KMS-11 (cell line): Measurements from ENCODE around the gene MRPL45.

Experiments used
- H2AFZ ChIP-seq: fragments of 200-600 bp; sonication (generic); 2 replicates; pipeline ENCODE4 v1.6.1; 2016; ENCODE audit warnings: antibody characterized with exemption, mixed run types, low read depth
- H3K27ac ChIP-seq: fragments of 200-600 bp; sonication (generic); 2 replicates; pipeline ENCODE4 v1.6.1; 2016; ENCODE audit warnings: mild to moderate bottlenecking, mixed run types
- H3K27me3 ChIP-seq: fragments of 200-600 bp; sonication (generic); 2 replicates; pipeline ENCODE4 v1.6.1; 2017; ENCODE audit warnings: mild to moderate bottlenecking, low read depth, mixed run types, moderate library complexity; ENCODE audit not compliant: insufficient read depth
- H3K36me3 ChIP-seq: fragments of 200-600 bp; sonication (generic); 2 replicates; pipeline ENCODE4 v1.6.1; 2017; ENCODE audit warnings: mild to moderate bottlenecking, mixed run types; ENCODE audit not compliant: insufficient read depth
- H3K4me1 ChIP-seq: fragments of 200-600 bp; sonication (generic); 2 replicates; pipeline ENCODE4 v1.6.1; 2016; ENCODE audit warnings: mild to moderate bottlenecking, low read depth, mixed run types; ENCODE audit not compliant: poor library complexity, severe bottlenecking
- H3K4me2 ChIP-seq: fragments of 200-600 bp; sonication (generic); 2 replicates; pipeline ENCODE4 v1.7.0; 2016; ENCODE audit warnings: mild to moderate bottlenecking, mixed run types
- H3K4me3 ChIP-seq: fragments of 200-600 bp; sonication (generic); IDR thresholded peaks from 2 replicates; pipeline ENCODE4 v1.6.1; 2017; ENCODE audit warnings: low read depth, low read length, mixed read lengths; ENCODE audit not compliant: insufficient read depth
- H3K79me2 ChIP-seq: fragments of 200-600 bp; sonication (generic); 2 replicates; pipeline ENCODE4 v1.6.1; 2016; ENCODE audit warnings: low read depth, mixed run types; ENCODE audit not compliant: insufficient read depth
- H3K9ac ChIP-seq: fragments of 200-600 bp; sonication (generic); 2 replicates; pipeline ENCODE4 v1.6.1; 2016; ENCODE audit warnings: mild to moderate bottlenecking, mixed run types
- H4K20me1 ChIP-seq: fragments of 200-600 bp; sonication (generic); 2 replicates; pipeline ENCODE4 v1.6.1; 2016; ENCODE audit warnings: mild to moderate bottlenecking, mixed run types; ENCODE audit not compliant: insufficient read depth
- CTCF ChIP-seq: fragments of 200-600 bp; sonication (generic); conservative IDR thresholded peaks from 2 replicates; pipeline ENCODE4 v1.6.1; 2017; ENCODE audit warnings: low read depth, mild to moderate bottlenecking, antibody characterized with exemption, low read length, moderate library complexity, mixed read lengths

MRPL45 gene

GRCh38 chr17:38345743-38346142 lies 48.8 kb downstream of the MRPL45 start:
- TF ChIP-seq CTCF, result no peak

DNA sequence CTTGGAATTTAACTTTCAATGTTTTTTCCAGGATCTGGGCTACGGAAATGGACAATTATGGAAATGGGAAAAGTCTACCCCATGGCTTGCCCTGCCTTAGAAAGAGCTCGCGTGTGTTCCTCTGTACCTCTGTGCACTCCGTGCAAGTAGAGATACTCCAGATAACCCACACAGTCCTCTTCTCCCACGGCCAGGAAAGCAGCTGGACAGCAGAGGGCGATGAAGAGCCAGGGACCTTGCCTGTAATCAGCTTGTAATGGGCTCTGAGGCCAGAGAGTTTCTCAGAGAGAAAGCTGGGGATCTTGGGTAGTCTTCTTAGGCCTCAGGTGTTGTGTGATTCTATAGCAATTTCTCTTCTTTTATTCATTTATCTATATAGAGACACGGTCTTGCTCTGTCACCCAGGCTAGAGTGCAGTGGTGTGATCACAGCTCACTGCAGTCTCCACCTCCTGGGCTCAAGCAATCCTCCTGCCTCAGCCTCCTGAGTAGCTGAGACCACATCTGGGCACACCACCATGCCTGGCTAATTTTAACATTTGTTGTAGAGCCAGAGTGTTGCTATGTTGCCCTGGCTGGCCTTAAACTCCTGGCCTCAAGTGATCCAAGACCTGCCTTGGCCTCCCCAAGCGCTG lies 52.2 kb downstream of the MRPL45 start:
- Histone ChIP-seq H3K9ac (no peak overlapping the region), H3K36me3 (no peaks in the 10 kb centered on the region), H3K27ac (no peak overlapping the region), H2AFZ (peak overlapping the region; percentile 12; the same call in 1 of the 2 replicates), H4K20me1 (no peaks in the 10 kb centered on the region), H3K4me2 (no peak overlapping the region; the same call in 1 of the 2 replicates), H3K27me3 (no peaks in the 10 kb centered on the region), H3K4me3 (no peak overlapping the region), H3K79me2 (no peaks in the 10 kb centered on the region), H3K4me1 (peaks cover 31% of the 10 kb centered on the region)
- peak; percentile 88 for TF ChIP-seq CTCF

More at GRCh38 chr17:38345743-38346142, 48.8 kb downstream of the MRPL45 start:
- no peak overlapping the region for H3K4me2 ChIP-seq
- H3K4me1 ChIP-seq, result peaks cover 13% of the 10 kb centered on the region
- H3K36me3 ChIP-seq, result no peaks in the 10 kb centered on the region
- no peak overlapping the region for H3K4me3 ChIP-seq
- no peak overlapping the region for H2AFZ ChIP-seq
- H3K9ac ChIP-seq, result no peak overlapping the region
- no peak overlapping the region for H3K27ac ChIP-seq
- H3K27me3 ChIP-seq, result no peaks in the 10 kb centered on the region
- no peaks in the 10 kb centered on the region for H4K20me1 ChIP-seq
- H3K79me2 ChIP-seq, result no peaks in the 10 kb centered on the region

GRCh38 chr17:38350035-38350434 lies 53.1 kb downstream of the MRPL45 start:
- no peak overlapping the region for H3K27ac ChIP-seq
- no peak for TF ChIP-seq CTCF
- no peaks in the 10 kb centered on the region for H3K79me2 ChIP-seq
- H3K36me3 ChIP-seq, result no peaks in the 10 kb centered on the region
- H3K4me2 ChIP-seq, result no peak overlapping the region
- H2AFZ ChIP-seq, result no peak overlapping the region
- no peaks in the 10 kb centered on the region for H3K27me3 ChIP-seq
- peaks cover 33% of the 10 kb centered on the region for H3K4me1 ChIP-seq
- H4K20me1 ChIP-seq, result no peaks in the 10 kb centered on the region
- no peak overlapping the region for H3K4me3 ChIP-seq
- H3K9ac ChIP-seq, result no peak overlapping the region

DNA sequence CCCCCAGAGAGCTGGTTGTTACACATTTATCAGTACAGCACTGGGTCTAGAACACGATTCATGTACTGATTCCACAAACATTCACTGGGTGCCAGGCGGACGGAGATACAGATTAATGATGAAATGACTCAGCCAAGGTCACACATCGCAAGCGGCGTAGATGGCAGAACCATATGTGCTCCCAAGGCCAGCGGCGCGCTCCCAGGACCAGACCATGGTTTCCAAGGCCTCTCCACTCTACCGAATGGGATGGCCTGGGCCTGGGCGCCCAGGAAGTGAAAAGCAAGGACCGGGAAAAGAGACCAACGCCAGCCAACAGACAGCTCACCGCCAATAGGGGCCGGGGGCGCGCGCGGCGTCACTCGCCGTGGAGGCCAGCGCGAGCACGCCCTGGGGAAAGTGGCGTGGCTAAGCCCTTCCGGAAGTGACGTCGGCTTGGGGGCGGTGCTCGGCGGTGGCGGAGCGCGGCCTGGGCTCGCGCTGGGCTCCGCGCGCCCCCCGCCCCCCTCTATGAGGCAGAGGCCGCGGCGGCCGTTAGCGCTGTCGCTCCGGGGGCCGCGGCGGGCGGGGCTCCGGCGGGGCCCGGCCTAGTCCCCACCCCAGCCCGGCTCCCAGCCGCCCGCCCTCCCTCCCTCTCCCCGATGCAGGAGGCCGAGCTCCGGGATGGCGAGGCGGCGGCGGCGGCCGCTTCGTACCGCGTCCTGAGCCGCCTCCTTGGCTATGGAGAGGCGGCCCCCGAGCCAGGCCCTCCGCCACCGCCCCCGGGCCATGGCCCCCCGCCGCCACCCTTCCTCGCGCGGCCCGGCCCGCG lies 54.6 kb downstream of the MRPL45 start, which contains the start of gene SOCS7:
TSS of gene SOCS7 (plus strand) at position 433 of the 811 bp plus-strand sequence. CDS start at position 642, 209 bp downstream.
- H3K79me2 ChIP-seq, result no peaks in the 10 kb centered on the region
- no peak within 1 kb of the TSS for H3K4me3 ChIP-seq
- H3K4me1 ChIP-seq, result peaks cover 33% of the 10 kb centered on the region
- H3K36me3 ChIP-seq, result no peaks in the 10 kb centered on the region
- no peaks in the 10 kb centered on the region for H4K20me1 ChIP-seq
- peak within 1 kb of the TSS; percentile 45; the same call in 1 of the 2 replicates for H3K9ac ChIP-seq
- H3K27ac ChIP-seq, result peak within 1 kb of the TSS; percentile 34; the same call in 1 of the 2 replicates
- no peak for TF ChIP-seq CTCF
- peak within 1 kb of the TSS; percentile 81 for H3K4me2 ChIP-seq
- H3K27me3 ChIP-seq, result no peaks in the 10 kb centered on the region
- peak within 1 kb of the TSS; percentile 99 for H2AFZ ChIP-seq
